GM23248 (cell line): Measurements from ENCODE around the gene UGT1A5. TPM values are rescaled to one million over a fixed set of nuclear protein-coding genes. Genes with fewer than 3 reads are reported as not detected.

ENCODE experiments used
- DNase-seq: peaks from one replicate; pipeline ENCODE4 v3.0.0-alpha.2; 2015
- H2AFZ ChIP-seq: fragments of 200-600 bp; sonication (generic); 2 replicates; pipeline ENCODE4 v1.6.1; 2016; ENCODE audit warnings: antibody characterized with exemption
- H3F3A ChIP-seq: fragments of 200-600 bp; sonication (generic); 2 replicates; pipeline ENCODE4 v1.6.1; 2016; ENCODE audit warnings: mild to moderate bottlenecking, antibody characterized with exemption, mixed run types; ENCODE audit not compliant: insufficient read depth
- H3K27ac ChIP-seq: fragments of 200-600 bp; sonication (generic); 2 replicates; pipeline ENCODE4 v1.5.1; 2016; ENCODE audit warnings: mild to moderate bottlenecking
- H3K27me3 ChIP-seq: fragments of 200-600 bp; sonication (generic); replicated peaks from 2 replicates; pipeline ENCODE4 v1.6.1; 2016; ENCODE audit warnings: mild to moderate bottlenecking; ENCODE audit not compliant: insufficient read depth
- H3K36me3 ChIP-seq: fragments of 200-600 bp; sonication (generic); 2 replicates; pipeline ENCODE4 v1.6.1; 2016; ENCODE audit warnings: low read depth, mild to moderate bottlenecking
- H3K4me1 ChIP-seq: fragments of 200-600 bp; sonication (generic); 2 replicates; pipeline ENCODE4 v1.6.1; 2016; ENCODE audit warnings: mild to moderate bottlenecking; ENCODE audit not compliant: insufficient read depth
- H3K4me2 ChIP-seq: fragments of 200-600 bp; sonication (generic); one replicate; pipeline ENCODE4 v1.6.1; 2016; ENCODE audit warnings: mild to moderate bottlenecking; ENCODE audit not compliant: unreplicated experiment
- H3K4me3 ChIP-seq: fragments of 200-600 bp; sonication (generic); 2 replicates; pipeline ENCODE4 v1.5.1; 2016; ENCODE audit warnings: mild to moderate bottlenecking
- H3K79me2 ChIP-seq: fragments of 200-600 bp; sonication (generic); 2 replicates; pipeline ENCODE4 v1.6.1; 2016; ENCODE audit warnings: mild to moderate bottlenecking; ENCODE audit not compliant: insufficient read depth
- H3K9ac ChIP-seq: fragments of 200-600 bp; sonication (generic); 2 replicates; pipeline ENCODE4 v1.6.1; 2016; ENCODE audit warnings: mild to moderate bottlenecking
- H3K9me2 ChIP-seq: fragments of 200-600 bp; sonication (generic); 2 replicates; pipeline ENCODE4 v1.6.1; 2016; ENCODE audit warnings: mixed run types, mild to moderate bottlenecking, moderate library complexity; ENCODE audit not compliant: insufficient read depth
- H3K9me3 ChIP-seq: fragments of 200-600 bp; sonication (generic); one replicate; pipeline ENCODE4 v1.6.1; 2017; ENCODE audit warnings: low read depth
- H4K20me1 ChIP-seq: fragments of 200-600 bp; sonication (generic); 2 replicates; pipeline ENCODE4 v1.6.0; 2016; ENCODE audit not compliant: insufficient read depth
- EZH2 ChIP-seq: fragments of 200-600 bp; sonication (generic); IDR thresholded peaks from 2 replicates; pipeline ENCODE4 v1.6.1; 2018; ENCODE audit warnings: antibody characterized with exemption, mild to moderate bottlenecking; ENCODE audit not compliant: insufficient read depth, poor library complexity, severe bottlenecking
- EZH2phosphoT487 ChIP-seq: fragments of 200-600 bp; sonication (generic); IDR thresholded peaks from 2 replicates; pipeline ENCODE4 v1.6.1; 2018; ENCODE audit warnings: antibody characterized with exemption, moderate library complexity, mild to moderate bottlenecking, low read depth; ENCODE audit not compliant: insufficient read depth
- WGBS, 2 experiments: methylation state at CpG; one replicate each; pipeline ENCODE4 v1.1.6; 2015 to 2017; ENCODE audit warnings: low lambda C conversion rate in 2 of 2, low coverage in 1 of 2; ENCODE audit errors: missing lambda C conversion rate in 2 of 2; 5-methylcytosine and 5-hydroxymethylcytosine counted together
- in situ Hi-C: fragments of 300-500 bp; cut with MboI; formaldehyde crosslinking; loops from 2 replicates; pipeline ENCODE4 v1.15.0; 2020
- polyA plus RNA-seq: library from polyadenylated mRNA; unstranded; fragments of >200 nt; fragmentation: Nextera tagmentation; extraction: Ambion mirVana; gene quantifications from 2 replicates; pipeline ENCODE4 v1.2.1, GENCODE V29; 2016
- total RNA-seq: library from RNA; depleted of rRNA; stranded (reverse); fragments of >200 nt; shearing (Covaris generic); gene quantifications from 2 replicates; pipeline ENCODE4 v1.2.3, GENCODE V29; 2014

The UGT1A5 gene
- total and polyA plus RNA-seq, 2 experiments from 2014 or later: not detected

DNA sequence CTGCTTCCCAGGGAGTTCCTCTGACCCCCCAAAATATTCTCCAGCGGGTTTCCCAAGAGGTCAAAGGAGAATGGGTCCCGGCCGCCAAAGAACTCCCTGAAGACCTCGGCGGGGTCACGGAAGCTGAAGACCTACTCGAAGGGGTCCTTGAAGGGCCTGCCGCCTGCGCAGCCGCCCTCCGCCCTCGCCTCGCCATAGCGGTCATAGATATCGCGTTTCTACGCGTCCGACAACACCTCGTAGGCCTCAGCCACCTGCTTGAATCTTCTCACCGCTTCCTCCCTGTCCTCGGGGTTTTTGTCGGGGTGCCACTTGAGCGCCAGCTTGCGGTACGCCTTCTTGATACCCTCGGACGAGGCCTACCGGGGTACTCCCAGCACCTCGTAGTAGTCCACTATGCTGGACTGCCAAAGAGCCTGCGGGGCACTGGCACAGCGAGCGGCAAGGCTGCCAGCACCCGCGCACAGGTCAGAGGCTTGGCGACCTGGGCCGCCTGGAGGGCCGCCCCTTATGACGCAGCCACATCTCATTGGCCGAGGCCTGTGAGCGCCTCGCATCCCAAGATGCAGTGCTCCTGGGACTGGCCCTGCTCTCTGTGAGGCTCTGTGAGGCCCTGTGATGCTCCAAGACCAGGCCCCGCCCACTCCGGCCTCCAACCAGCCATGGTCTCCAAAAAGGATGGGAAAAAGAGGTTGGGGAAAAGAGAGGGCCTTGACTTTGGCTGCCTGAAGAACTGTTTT, 42.3 kb downstream of the UGT1A5 start:
- Histone ChIP-seq H3K27ac (no peak overlapping the region), H3K4me2 (no peak overlapping the region), H4K20me1 (no peaks in the 10 kb centered on the region), H3K9me2 (no peaks in the 10 kb centered on the region), H3K79me2 (no peaks in the 10 kb centered on the region), H3K4me3 (no peak overlapping the region), H2AFZ (no peak overlapping the region), H3F3A (no peaks in the 10 kb centered on the region), H3K9me3 (no peaks in the 10 kb centered on the region), H3K36me3 (no peaks in the 10 kb centered on the region), H3K4me1 (no peaks in the 10 kb centered on the region), H3K27me3 (no peaks in the 10 kb centered on the region), H3K9ac (no peak overlapping the region)
- 64 to 68% methylated on average over 40 to 44 of the region's 44 CpGs for WGBS, 2 experiments
- DNase-seq: no peak
- in situ Hi-C loops: no loop called here
- TF ChIP-seq EZH2 (no peak), EZH2phosphoT487 (no peak)

DNA sequence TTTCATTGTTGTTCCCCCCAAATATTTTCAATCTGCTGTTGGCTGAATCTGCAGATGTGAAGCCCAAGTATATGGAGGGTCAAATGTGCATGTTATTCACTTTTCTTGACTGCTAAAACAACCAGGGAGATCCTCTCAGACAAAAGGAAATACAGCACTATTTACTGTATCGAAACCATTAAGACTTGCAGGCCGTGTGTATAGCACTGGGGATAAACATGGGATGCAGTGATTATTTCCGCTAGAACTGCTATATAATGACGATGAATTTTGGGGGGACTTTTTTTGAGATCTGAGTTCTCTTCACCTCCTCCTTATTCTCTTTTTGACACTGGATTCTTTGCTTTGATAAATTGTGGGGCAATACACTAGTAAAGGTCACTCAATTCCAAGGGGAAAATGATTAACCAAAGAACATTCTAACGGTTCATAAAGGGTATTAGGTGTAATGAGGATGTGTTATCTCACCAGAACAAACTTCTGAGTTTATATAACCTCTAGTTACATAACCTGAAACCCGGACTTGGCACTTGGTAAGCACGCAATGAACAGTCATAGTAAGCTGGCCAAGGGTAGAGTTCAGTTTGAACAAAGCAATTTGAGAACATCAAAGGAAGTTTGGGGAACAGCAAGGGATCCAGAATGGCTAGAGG, 43.8 kb downstream of the UGT1A5 start:
- Histone ChIP-seq H2AFZ (no peak overlapping the region), H3K27me3 (0 out of 2 replicates have a peak, but pooled peaks cover 4% of the 10 kb centered on the region), H3K9ac (no peak overlapping the region), H3K9me3 (no peaks in the 10 kb centered on the region), H3K79me2 (no peaks in the 10 kb centered on the region), H3K4me3 (no peak overlapping the region), H3K9me2 (no peaks in the 10 kb centered on the region), H3K36me3 (no peaks in the 10 kb centered on the region), H4K20me1 (no peaks in the 10 kb centered on the region), H3K4me1 (no peaks in the 10 kb centered on the region), H3K27ac (no peak overlapping the region), H3K4me2 (no peak overlapping the region), H3F3A (no peaks in the 10 kb centered on the region)
- DNase-seq: no peak
- 42 to 45% methylated on average over 7 of the region's 7 CpGs for WGBS, 2 experiments
- TF ChIP-seq EZH2phosphoT487 (no peak), EZH2 (no peak)
- in situ Hi-C loops: no loop called here

- Histone ChIP-seq H3F3A (no peaks in the 10 kb centered on the region), H3K27ac (no peak overlapping the region), H3K9me2 (no peaks in the 10 kb centered on the region), H3K4me2 (no peak overlapping the region), H3K4me3 (no peak overlapping the region), H3K9ac (no peak overlapping the region), H3K9me3 (no peaks in the 10 kb centered on the region), H3K27me3 (0 out of 2 replicates have a peak, but pooled peaks cover 4% of the 10 kb centered on the region), H4K20me1 (no peaks in the 10 kb centered on the region), H3K36me3 (no peaks in the 10 kb centered on the region), H3K4me1 (no peaks in the 10 kb centered on the region), H3K79me2 (no peaks in the 10 kb centered on the region), H2AFZ (no peak overlapping the region)
- TF ChIP-seq EZH2phosphoT487 (no peak), EZH2 (no peak)
- DNase-seq: no peak
- in situ Hi-C loops: no loop called here
Observed at GRCh38 chr2:233758141-233758540, 45.4 kb downstream of the UGT1A5 start.

- Histone ChIP-seq H3K27me3 (0 out of 2 replicates have a peak, but pooled peaks cover 4% of the 10 kb centered on the region), H3K4me2 (no peak overlapping the region), H3F3A (peaks cover 4% of the 10 kb centered on the region; the same call in 1 of the 2 replicates), H3K27ac (no peak overlapping the region), H3K79me2 (no peaks in the 10 kb centered on the region), H4K20me1 (no peaks in the 10 kb centered on the region), H3K4me3 (no peak overlapping the region), H3K9me3 (no peaks in the 10 kb centered on the region), H3K4me1 (peaks cover 4% of the 10 kb centered on the region), H3K9ac (no peak overlapping the region), H3K9me2 (no peaks in the 10 kb centered on the region), H3K36me3 (no peaks in the 10 kb centered on the region), H2AFZ (no peak overlapping the region)
- TF ChIP-seq EZH2phosphoT487 (no peak), EZH2 (no peak)
- in situ Hi-C loops: no loop called here
- no peak for DNase-seq
- 58 to 63% methylated on average over 2 of the region's 2 CpGs for WGBS, 2 experiments
Observed at GRCh38 chr2:233758849-233759248, 46.1 kb downstream of the UGT1A5 start.
